ENCODE results near the gene PHF5A.

PHF5A gene

GRCh38 chr22:41418717-41419116 lies 49.8 kb downstream of the PHF5A start:
- in situ Hi-C loops (cut with MboI; ENCODE audit: low sequenced_read_pairs): no loop called here

DNA sequence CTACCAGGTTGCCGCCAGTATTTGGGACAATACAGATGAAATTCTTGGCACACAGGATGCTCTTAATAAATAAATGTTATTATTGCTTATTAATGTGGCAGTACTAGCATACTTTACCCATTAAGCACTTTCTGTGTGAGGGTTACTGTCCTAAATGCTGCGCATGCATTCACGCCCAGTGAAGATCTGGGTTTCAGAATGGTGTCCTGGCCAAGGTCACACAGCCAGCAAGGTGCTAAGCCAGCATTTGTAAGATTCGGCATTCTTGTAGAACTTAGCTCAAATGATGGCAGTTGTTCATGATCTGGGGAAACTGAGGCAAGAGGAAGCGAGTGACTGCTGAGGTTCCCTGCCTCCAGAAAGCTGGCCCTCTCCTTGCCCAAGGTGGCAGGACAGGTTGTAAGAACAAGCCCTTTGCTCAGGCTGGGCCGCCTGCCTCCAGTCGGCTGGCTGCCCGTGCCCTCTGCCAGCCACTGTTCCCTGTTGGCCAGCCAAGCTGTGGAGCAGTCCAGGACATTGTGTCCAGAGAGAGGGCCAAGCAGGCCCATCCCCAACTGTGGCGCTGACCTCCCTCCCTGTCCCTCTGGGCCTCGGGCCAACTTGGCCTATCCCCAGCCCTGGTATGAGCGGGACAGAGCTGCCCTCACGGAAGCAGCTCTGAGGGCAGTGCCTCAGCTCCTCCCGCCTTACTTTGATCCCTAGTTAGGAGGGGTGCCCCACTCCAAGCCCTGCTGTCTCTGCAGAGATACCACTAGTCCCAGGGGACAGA lies 50.7 kb downstream of the PHF5A start:
- in situ Hi-C loops (cut with MboI; ENCODE audit: low sequenced_read_pairs): no loop called here

- in situ Hi-C loops (cut with MboI; ENCODE audit: low sequenced_read_pairs): no loop called here
Measured at GRCh38 chr22:41415554-41415953, 52.9 kb downstream of the PHF5A start.

- in situ Hi-C loops (cut with MboI; ENCODE audit: low sequenced_read_pairs): no loop called here
Measured at GRCh38 chr22:41411021-41411851, 57.3 kb downstream of the PHF5A start.

GRCh38 chr22:41410311-41410751 lies 58.2 kb downstream of the PHF5A start:
- in situ Hi-C loops (cut with MboI; ENCODE audit: low sequenced_read_pairs): no loop called here
